ENCODE measurements around the gene IPO11.
"Not testable (repeated sequence)": the region's sequence is repeated elsewhere in the genome, so short reads cannot be mapped to it uniquely, and the experiment has no call there.

Gene IPO11

DNA sequence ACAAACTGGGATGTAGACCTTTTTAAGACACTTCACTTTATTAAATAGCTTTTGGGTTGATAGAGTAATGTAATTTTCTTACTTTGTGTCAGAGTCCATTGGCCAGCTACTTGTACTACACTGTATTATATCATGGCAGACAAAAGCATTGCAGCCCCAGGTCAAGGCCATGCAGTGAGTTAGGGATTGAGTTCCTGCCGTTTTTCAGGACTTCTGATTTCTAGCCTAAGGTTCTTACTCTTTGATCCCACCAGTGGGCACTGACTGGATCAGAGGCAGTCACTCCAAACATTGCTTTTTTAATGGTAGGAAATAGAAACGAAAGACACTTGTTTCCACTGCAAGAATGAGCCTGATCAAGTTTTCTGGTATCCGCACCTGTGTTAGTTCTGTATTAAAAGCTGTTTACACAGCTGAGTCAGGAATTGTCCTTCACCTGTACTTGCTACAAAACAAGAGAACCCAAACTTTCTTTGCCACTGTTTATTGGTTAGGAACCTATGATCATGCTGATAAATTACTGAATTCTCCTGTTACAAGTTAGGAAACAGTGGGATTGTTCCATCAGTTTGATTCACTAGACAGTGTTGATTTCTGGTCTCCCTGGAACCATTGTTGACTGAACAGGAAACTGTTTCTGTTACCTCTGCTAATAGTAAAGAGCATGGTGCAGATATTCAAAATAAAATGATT lies 188.1 kb downstream of the IPO11 start:
- no peak for DNase-seq (ENCODE audit: low spot score)

GRCh38 chr5:62603934-62604333 lies 191.4 kb downstream of the IPO11 start:
- no peak for DNase-seq (ENCODE audit: low spot score)

DNA sequence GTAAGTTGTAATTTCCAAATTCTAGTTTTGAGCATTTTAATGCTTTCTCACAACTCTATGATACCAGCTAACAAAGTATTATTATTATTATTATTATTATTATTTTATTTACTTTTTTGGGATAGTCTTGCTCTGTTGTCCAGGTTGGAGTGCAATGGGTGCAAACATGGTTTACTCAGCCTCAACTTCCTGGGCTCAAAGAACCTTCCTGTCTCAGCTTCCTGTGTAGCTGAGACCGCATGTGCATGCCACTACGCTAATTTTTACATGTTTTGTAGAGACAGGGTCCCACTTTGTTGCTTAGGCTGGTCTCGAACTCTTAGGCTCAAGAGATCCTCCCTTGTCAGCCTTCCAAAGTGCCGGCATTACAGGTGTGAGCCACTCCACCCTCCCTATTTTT lies 193.1 kb downstream of the IPO11 start:
- DNase-seq (ENCODE audit: low spot score), result no peak

DNA sequence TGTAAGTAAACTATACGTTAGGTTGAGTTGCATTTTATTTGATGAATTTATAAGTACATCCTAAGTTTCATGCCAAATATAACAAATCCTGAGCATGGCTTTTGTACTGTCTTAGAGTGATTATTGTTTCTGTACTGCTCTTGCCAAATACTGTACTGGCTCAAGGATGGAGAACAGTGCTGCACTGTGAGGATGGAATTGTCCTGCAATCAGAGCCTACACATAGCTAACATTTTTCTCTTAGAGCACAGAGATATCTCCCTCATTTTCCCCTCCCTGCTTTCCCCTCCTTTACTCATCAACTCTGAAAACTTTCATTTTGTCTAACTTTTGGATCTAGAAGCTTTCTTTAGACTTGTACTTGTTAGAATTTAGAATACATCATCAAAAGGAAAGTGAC lies 194.3 kb downstream of the IPO11 start:
- peak; percentile 40 for DNase-seq (ENCODE audit: low spot score)

GRCh38 chr5:62607615-62608014 lies 195.1 kb downstream of the IPO11 start:
- no peak for DNase-seq (ENCODE audit: low spot score)

- peak; percentile 8 for DNase-seq (ENCODE audit: low spot score)
Observed at GRCh38 chr5:62608529-62609511, 196.3 kb downstream of the IPO11 start.

DNA sequence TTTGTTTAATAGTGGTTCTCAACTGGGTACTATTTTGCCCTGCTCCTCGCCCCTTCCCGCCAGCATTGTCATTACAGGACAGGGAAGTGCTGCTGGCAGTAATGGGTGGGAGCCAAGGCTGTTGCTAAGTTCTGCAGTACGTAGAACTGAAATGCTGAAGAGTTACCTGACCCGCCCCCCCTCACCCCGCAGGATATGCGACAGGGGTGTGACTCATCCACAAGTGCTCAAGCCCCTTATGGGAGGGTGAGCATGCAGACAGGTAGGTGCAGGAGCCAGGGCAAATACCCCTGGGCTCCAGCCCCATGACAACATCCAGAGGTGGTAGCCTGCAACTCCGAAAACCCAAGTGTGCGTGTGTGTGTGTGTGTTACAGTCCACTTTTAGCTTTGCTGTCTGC lies 201.8 kb downstream of the IPO11 start:
- DNase-seq (ENCODE audit: low spot score), result no peak

- no peak for DNase-seq (ENCODE audit: low spot score)
Observed at GRCh38 chr5:62616615-62617277, 204.2 kb downstream of the IPO11 start.

GRCh38 chr5:62617943-62618342 lies 205.4 kb downstream of the IPO11 start:
- no peak for DNase-seq (ENCODE audit: low spot score)

DNA sequence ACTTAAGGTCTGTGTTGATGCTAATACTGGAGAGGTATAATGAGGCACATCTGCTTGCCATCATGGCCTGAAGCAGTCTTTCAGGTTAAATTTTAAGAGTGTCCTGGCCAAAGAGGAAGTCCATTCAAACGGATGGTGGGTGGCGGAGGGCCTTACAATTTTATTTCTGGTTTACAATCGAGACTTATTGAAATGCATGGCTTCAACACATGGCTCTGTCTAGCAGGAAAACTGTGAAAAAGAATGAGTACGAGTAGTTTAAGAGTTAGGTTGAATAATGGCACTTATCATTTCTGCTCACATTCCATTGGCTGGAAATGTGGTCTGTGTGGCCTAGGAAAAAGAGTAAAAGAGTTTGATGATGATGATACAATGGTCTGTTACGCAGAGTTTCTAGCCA lies 208.2 kb downstream of the IPO11 start:
- no peak for DNase-seq (ENCODE audit: low spot score)

DNA sequence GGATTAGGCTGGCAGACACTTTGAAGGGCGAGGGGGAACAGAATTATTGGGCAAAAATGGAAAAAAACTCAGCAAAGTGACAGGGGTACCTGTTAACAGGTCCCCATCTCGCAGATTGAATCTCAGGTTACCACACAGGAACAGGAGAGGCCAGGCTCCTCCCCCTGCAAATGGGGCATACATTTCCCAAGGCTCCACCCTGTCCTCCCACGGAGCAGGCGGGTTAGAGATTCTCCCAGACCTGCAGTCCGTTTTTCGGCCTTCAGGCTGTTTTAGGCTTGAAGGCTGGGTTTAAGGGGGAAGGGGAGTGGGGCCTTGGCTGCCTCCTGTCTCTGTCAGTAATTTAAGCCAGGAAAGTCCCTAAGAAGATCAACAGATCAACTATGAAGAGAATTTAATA lies 208.7 kb downstream of the IPO11 start:
- no peak for DNase-seq (ENCODE audit: low spot score)

GRCh38 chr5:62623271-62623670 lies 210.7 kb downstream of the IPO11 start:
- no peak for DNase-seq (ENCODE audit: low spot score)

DNA sequence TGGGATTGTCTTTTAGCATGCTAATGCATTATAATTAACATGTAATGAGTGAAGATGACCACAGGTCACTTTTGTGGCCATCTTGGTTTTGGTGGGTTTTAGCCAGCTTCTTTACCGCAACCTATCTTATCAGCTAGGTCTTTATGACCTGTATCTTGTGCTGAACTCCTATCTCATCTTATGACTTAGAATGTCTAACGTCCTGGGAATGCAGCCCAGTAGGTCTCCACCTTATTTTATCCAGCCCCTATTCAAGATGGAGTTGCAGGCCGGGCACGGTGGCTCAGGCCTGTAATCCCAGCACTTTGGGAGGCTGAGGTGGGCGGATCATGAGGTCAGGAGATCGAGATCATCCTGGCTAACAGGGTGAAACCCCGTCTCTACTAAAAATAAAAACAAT lies 211.9 kb downstream of the IPO11 start:
- DNase-seq (ENCODE audit: low spot score), result not testable (repeated sequence)

DNA sequence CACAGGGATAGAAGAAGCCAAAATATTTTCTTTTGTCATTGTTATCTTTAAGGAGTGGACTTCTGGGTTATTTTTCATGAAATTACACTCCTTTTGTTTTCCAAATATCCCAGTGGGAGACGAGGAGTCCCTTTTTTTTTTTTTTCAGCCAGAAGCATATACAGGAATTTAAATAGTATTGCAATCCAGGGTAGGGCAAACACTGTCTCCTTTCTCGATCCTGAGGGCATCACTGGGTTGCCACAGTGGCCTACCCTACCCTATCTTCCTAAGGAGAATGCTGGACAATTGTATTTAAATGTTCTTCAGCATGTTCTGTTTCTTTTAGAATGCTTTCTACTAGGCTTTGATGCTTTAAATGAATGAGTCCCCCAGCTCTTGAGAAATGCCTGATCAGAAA lies 214.0 kb downstream of the IPO11 start:
- DNase-seq (ENCODE audit: low spot score), result no peak

DNA sequence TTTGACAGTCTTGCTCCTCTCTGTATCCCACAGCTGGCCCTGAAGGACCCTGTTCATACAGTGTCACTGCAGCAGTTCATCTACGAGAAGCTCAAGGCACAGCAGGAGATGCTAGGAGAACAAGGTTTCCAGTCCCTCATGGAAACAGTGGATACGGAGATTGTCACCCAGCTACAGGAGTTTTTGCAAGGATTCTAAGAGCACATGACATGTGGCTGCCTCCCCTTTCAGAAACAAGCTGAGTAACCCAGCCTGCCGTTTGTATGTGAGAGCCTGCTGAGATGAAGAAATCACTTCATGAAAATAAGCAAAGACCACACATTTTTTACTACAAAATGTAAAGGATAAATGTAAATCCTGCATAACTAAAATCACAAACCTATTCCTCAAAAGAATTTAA lies 214.6 kb downstream of the IPO11 start:
- no peak for DNase-seq (ENCODE audit: low spot score)

GRCh38 chr5:62627901-62628300 lies 215.3 kb downstream of the IPO11 start:
- DNase-seq (ENCODE audit: low spot score), result no peak

- no peak for DNase-seq (ENCODE audit: low spot score)
Observed at GRCh38 chr5:62631909-62632580, 219.5 kb downstream of the IPO11 start.

- DNase-seq (ENCODE audit: low spot score), result no peak
Observed at GRCh38 chr5:62633243-62633642, 220.7 kb downstream of the IPO11 start.

DNA sequence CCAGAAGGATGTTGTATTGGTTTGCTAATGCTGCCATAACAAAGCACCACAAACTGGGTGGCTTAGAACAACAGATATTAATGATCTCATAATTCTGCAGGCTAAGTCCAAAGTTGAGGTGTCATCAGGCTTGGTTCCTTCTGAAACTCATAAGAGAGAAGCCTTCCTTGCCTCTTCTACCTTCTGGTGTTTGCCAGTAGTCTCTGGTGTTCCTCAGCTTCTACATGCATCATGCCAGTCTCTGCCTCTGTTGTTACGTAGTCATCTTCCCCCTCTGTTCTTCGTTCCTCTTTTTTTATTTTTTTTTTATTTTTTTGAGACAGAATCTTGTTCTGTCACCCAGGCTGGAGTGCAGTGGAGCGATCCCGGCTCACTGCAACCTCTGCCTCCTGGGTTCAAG lies 227.9 kb downstream of the IPO11 start:
- peak; percentile 16 for DNase-seq (ENCODE audit: low spot score)

GRCh38 chr5:62642468-62642867 lies 229.9 kb downstream of the IPO11 start:
- DNase-seq (ENCODE audit: low spot score), result no peak

DNA sequence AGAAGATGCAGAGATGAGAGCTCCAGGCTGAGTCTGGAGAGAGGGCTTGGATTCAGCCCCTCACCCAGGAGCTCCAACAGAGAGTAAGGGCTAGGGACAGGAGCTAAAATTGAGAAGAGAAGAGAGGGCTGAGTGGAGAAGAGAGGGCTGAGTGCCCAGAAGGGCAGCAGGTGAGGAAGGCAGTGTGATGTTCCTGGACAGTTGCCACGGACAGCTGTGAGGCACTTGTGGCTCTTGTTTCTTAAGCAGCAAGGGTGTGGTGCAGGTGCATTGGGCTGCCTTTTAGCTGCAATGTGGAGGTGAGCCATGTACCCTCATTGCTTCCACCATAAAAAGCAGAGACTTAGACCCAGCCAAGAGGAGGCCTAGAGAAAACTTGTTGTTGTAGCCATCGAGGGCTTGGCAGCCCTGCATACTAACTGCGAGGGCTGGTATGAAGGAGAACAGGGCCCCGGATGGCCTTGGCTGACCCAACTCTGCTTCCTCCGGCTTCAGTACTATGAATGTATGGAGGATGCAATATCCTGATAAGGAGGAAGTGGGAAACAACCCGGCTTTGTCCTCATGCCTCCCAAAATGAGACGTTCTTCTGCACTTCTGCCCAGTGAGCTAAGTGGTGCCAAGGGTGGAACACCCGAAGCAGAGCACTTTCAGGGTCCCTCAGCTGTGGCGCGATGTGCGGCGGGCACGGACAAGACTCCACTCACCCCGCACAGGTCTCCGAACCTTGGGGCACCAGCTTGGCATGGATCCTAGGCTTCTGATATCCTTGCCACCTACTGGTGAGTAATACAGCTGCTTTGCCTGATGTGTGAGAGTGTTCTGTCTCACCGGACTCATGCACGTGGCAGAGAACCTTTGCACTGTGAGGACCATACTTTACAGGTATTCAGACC lies 231.2 kb downstream of the IPO11 start:
- DNase-seq (ENCODE audit: low spot score), result no peak

Measured in globus pallidus (tissue), 1 donor.